Fibroblast of skin of left biceps (primary cell): ENCODE measurements around the gene SERPINB10.

Experiments used
- DNase-seq, 2 experiments: peaks; one replicate each; pipeline ENCODE4 v3.0.0-alpha.2; 2013; ENCODE audit warnings: low read depth in 2 of 2

Gene SERPINB10

DNA sequence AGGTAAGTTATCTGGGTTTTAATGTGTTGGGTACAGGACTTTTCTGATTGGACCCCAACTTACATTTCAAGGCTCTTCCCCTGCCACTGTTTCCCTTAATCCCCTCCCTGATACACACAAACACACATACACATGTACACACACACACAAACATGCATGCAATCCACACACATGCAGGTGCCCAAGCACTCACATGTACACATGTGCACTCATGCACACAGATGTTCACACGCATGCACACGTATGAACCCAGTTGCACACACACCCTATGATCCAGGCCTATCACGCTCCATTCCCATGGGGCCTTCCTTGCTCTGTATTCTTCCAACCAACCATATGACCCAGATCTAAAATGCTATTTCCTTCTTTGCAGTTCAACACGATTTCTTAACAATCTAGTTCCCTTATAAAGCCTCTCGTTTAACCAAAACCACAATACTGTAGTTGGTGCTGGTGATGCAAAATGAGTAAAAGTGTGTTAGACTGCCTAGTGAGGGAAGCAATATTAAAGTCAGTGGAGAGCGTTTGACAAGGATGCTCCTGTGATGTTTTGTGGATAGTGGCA is 73.2 kb downstream of the SERPINB10 start:
- DNase-seq: no peak

DNA sequence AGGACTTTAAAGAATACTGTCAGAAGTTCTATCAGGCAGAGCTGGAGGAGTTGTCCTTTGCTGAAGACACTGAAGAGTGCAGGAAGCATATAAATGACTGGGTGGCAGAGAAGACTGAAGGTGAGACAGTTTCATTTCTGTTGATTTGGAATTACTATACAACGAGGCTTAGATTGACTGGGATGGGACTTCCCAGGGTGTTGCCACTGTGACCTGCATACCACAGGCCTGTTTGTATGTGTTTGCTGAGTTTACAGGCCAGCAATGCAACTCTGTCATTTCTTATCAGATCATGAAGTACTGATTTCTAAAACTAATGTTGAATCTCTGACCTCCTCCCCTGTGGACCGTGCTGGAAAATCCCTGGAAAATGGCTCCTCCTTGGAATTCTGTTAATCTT is 74.0 kb downstream of the SERPINB10 start:
- DNase-seq: no peak

DNA sequence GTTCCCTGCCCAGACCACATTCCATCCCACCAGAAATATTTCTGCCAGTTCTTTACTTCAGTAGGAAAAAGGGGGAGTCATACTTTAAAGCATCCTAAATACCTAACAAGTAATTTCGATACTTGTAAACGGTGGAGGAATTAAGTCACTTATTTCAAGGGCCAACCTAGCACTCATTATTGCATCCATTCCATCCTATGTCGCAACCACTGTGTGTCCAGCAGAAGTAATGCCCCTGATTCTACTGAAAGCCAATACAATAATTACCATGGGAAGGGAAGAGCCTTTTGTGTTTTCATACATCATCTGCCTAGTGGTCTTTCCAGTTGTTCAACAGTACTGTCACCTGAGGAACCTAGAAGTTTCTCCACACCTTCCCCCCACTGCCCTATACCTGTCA is 74.6 kb downstream of the SERPINB10 start:
- DNase-seq: no peak
